ENCODE results near the gene CMTM5.

DNA sequence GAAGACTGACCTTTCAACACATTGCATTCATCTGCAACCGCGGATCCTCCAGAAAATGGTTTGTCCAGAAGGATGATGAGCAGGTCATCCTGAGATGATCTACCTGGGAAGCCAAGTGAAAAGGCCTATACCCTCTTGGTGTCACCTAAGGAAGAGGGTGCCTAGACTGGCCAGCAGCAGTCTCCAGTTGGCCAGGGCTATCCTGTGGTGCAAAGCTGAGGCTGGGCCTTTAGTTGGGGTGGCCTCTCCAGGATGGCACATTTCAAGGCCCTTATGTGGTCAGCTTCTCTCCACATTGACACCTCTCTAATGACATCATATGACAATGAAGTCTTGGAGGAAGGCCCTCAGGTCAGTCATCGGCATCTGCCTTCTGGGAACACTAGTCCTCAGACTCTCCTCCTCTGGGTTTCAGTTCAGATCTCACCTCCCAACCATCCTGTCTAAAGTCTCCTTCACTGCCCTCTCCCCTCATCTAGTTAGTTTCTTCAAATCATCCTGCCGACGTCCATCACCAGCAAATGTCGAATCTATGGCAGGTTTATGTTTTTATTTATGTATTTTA is 20.9 kb upstream of the CMTM5 start:
- TF ChIP-seq, protein P1, sequence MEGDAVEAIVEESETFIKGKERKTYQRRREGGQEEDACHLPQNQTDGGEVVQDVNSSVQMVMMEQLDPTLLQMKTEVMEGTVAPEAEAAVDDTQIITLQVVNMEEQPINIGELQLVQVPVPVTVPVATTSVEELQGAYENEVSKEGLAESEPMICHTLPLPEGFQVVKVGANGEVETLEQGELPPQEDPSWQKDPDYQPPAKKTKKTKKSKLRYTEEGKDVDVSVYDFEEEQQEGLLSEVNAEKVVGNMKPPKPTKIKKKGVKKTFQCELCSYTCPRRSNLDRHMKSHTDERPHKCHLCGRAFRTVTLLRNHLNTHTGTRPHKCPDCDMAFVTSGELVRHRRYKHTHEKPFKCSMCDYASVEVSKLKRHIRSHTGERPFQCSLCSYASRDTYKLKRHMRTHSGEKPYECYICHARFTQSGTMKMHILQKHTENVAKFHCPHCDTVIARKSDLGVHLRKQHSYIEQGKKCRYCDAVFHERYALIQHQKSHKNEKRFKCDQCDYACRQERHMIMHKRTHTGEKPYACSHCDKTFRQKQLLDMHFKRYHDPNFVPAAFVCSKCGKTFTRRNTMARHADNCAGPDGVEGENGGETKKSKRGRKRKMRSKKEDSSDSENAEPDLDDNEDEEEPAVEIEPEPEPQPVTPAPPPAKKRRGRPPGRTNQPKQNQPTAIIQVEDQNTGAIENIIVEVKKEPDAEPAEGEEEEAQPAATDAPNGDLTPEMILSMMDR (IDR thresholded peaks at IDR 0.05; ENCODE audit: low read depth, low read length, poor library complexity, severe bottlenecking): no peak
- no peak for TF ChIP-seq EZH2phosphoT487 (IDR thresholded peaks at IDR 0.05; ENCODE audit: borderline replicate concordance, low read length)

Data from DOHH2 (cell line).